Measurements from ENCODE around the gene LSAMP. TPM values are rescaled to one million over a fixed set of nuclear protein-coding genes. Genes with fewer than 3 reads are reported as not detected.

LSAMP gene
- total and polyA plus RNA-seq, 2 of the 4 experiments (the other 2 are of a cell fraction): 7.9 to 8.0 TPM

DNA sequence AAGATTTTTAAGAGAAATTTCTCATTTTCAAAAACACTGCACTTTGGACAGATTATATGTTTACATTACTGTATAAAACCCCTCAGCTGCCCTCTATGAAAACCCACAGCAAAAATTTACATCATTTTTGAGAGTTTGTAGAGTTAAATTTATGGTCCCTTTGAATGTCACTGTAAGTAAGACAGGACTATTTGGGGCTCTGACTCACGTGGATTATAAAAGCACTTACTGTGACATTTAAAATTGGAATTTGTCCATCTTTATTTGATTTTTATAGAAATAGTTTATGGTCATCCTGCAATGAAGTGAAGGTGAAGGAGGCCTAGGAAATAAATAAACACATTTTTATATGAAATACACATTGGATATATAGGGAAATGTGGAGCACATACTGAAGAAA, 672.3 kb downstream of the LSAMP start:
- BruUV-seq (replicated peaks): no TSS peak
- ChIA-PET POLR2A (ENCODE audit: unreplicated experiment) (no interaction called here), CTCF (interaction anchor here (1.6 kb wide), 1 partner anchor 11 kb away, joined by 4 read pairs; no protein-coding TSS in a partner anchor)
- Histone ChIP-seq H3K9ac (ENCODE audit: low read depth, low read length) (no peak overlapping the region), H4K20me1 (ENCODE audit: insufficient read depth, low read length) (no peaks in the 10 kb centered on the region), H2AK9ac (replicated peaks; ENCODE audit: low read depth, low read length, poor library complexity) (no peak overlapping the region), H3K4me2 (ENCODE audit: low read depth, low read length) (no peak overlapping the region), H2BK5ac (ENCODE audit: low read depth, low read length, poor library complexity, severe bottlenecking) (no peak overlapping the region), H4K91ac (ENCODE audit: insufficient read depth, low read depth, low read length) (no peak overlapping the region), H2AK5ac (ENCODE audit: low read depth, low read length) (no peak overlapping the region), H2BK120ac (ENCODE audit: low read depth, low read length) (no peak overlapping the region), H3K23ac (ENCODE audit: low read depth, low read length) (no peak overlapping the region), H3K4me3 (ENCODE audit: insufficient read depth, low read depth, low read length) (no peak overlapping the region), H3K4me1 (ENCODE audit: control insufficient read depth, insufficient read depth, low read length) (no peaks in the 10 kb centered on the region), H2AFZ (replicated peaks; ENCODE audit: low read length, poor library complexity) (no peak overlapping the region), H3K27ac (ENCODE audit: insufficient read depth, low read length) (no peak overlapping the region), H3K27me3 (ENCODE audit: control insufficient read depth, insufficient read depth, low read length) (no peaks in the 10 kb centered on the region), H3K79me1 (ENCODE audit: low read depth in 1 of 2, low read length in 2 of 2) (no peaks in the 10 kb centered on the region), H4K5ac (ENCODE audit: low read depth, low read length) (no peak overlapping the region), H3K18ac (ENCODE audit: low read depth, low read length) (no peak overlapping the region), H3K36me3 (ENCODE audit: control insufficient read depth, insufficient read depth, low read length) (no peaks in the 10 kb centered on the region), H2BK15ac (ENCODE audit: low read depth, low read length) (no peak overlapping the region), H3K9me1 (ENCODE audit: insufficient read depth, low read length) (no peaks in the 10 kb centered on the region), H3K56ac (ENCODE audit: extremely low read depth, insufficient read depth, low read length) (no peak overlapping the region), H3K4ac (ENCODE audit: low read depth, low read length) (no peak overlapping the region), H4K8ac (ENCODE audit: low read depth in 2 of 2, low read length in 2 of 2) (no peak overlapping the region), H2BK20ac (ENCODE audit: low read depth, low read length) (no peak overlapping the region), H3K9me3 (ENCODE audit: control insufficient read depth, insufficient read depth, low read length) (no peaks in the 10 kb centered on the region), H3K14ac (replicated peaks; ENCODE audit: low read depth, low read length) (no peak overlapping the region)
- no peak for ATAC-seq (ENCODE audit: low read depth)
- WGBS, 2 experiments (ENCODE audit: extremely low coverage in 2 of 2, insufficient read length in 1 of 2): no CpG with 5 or more reads among the region's 1 CpG
- dilution Hi-C loops (cut with HindIII; ENCODE audit: low sequenced_read_pairs, unreplicated experiment): no loop called here
- TF ChIP-seq POLR2A (IDR thresholded peaks at IDR 0.05; ENCODE audit: low read depth, low read length) (no peak), MAFK (IDR thresholded peaks at IDR 0.05; ENCODE audit: low read depth, low read length) (no peak)
- in situ Hi-C loops (cut with MboI; ENCODE audit: low sequenced_read_pairs): no loop called here
- DNase-seq: no peak
- intact Hi-C loops (cut with micrococcal nuclease): no loop called here
